Measurements from ENCODE around the gene CLEC11A.
A peak's percentile ranks its signal among the peaks of the same experiment; 100 is the strongest.
"Not testable (repeated sequence)": the region's sequence is repeated elsewhere in the genome, so short reads cannot be mapped to it uniquely, and the experiment has no call there.

Gene CLEC11A

DNA sequence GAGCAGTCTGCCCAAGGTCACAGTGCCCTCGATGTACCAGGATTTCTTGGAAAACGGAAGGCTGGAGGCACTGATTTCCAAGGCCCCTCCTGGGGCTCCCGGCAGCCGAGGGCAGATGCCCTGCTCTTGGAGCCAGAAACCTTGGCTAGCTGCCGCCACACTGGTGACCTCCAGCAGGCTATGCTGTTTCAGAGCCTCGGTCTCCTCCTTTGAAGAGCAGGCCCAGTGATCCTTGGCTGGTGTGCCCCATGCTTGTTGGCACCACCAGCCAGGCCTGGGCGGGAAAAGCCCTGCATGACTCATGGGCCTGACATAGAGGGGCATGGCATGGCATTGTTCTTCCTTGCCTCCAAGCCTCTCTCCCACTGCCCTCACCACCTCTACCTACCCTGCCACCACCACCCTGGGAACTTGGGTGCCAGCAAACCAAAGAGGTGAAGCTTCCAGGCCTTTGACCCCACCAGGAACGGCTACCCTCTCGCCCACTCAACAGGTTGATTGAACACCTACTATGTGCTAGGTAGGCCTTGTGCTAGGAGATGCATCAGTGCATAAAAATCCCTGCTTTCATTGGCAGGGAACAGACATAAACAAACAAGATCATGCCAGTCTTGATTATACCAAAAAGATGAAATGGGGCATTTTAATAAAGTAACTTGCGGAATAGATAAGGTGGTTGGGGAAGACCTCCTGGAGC, 1.6 kb upstream of the CLEC11A start:
- DNase-seq (ENCODE audit: low read depth in 2 of 2, low spot score in 1 of 2), result no peak

DNA sequence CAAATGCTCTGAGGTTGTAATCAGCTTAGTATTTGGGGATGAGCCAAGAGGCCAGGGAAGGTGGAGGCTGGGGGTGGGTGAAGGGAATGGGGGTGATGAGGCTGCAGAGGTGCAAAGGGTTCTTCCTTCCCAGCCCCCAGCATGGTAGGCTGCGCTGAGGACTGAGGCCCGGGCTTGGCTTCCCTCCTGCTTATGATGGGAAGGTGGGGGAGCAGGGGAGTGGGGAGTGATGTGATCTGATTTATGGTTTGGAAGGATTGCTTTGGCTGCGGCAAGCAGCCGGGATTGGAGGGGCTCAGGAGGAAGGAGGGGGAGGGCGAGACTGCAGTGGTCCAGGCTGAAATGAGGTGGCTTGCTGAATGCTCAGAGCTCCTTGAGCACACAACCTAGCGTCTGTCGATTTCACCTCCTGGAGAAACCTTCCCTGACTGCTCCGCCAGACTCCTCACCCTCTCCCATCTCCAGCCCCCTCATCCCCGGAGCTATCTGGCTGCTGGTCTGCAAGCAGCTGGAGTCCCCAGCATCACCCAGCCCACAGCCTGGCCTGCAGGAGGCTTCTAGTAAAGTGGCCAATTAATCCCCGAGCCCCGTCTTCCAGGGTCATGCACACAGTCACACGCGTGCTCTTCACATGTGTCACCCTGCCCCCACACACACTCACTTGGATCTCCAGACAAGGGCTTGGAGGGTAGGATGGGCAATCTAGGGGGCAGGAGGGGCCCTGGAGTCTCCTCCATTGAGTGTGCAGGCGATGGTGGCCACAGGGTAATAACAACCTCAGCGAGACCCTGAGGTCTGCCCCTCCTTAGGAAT, 757 bp upstream of the CLEC11A start:
- no peak for DNase-seq (ENCODE audit: low read depth in 2 of 2, low spot score in 1 of 2)

DNA sequence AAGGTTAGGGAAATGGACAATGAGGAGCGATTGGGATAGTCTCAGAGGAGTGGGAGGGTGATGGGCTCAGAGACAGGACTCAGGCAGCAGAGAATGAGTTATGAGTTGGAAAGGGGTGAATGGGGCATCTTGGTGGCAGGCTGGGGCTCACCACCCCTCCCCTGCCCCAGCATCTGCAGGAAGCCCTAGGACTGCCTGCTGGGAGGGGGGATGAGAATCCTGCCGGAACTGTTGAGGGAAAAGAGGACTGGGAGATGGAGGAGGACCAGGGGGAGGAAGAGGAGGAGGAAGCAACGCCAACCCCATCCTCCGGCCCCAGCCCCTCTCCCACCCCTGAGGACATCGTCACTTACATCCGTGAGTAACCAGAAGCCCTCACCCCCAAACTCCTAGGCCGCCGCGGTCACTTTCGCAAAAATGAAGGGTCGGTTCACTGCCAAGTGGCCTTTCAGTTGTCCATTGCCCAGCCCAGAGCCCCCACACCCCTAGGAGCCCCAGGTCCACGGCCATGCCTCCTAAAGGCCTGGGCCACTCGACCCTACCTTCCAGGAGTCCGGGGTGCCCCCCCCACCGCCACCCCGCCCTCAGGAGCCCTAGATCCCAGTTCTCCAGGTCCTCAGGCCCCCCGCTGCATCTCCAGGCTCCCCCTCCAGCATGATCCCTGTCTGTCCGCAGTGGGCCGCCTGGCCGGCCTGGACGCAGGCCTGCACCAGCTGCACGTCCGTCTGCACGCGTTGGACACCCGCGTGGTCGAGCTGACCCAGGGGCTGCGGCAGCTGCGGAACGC, 764 bp downstream of the CLEC11A start:
- DNase-seq (ENCODE audit: low read depth in 2 of 2, low spot score in 1 of 2), result no peak

DNA sequence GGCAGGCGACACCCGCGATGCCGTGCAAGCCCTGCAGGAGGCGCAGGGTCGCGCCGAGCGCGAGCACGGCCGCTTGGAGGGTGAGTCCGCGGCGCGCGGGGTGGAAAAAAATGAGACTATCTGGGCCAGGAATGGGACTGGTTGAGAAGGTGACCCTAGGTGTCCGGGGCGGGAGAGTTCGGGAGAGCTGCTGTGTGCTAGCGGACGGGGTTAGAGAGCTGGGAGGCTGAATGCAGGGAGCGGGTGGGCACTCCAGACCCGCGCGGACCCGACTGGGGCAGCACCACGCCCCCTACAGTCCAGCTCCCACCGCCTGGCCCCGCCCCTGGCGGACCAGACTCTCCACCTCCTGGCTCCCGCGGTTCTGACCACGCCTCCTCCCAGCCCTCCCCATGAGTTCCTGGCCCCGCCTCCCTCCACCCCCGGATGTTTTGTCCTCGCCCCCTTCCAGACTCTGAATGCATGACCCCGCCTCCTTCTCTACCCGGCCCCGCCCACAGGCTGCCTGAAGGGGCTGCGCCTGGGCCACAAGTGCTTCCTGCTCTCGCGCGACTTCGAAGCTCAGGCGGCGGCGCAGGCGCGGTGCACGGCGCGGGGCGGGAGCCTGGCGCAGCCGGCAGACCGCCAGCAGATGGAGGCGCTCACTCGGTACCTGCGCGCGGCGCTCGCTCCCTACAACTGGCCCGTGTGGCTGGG, 1.5 kb downstream of the CLEC11A start:
- DNase-seq (ENCODE audit: low read depth in 2 of 2, low spot score in 1 of 2), result peak; percentile 88 to 90

DNA sequence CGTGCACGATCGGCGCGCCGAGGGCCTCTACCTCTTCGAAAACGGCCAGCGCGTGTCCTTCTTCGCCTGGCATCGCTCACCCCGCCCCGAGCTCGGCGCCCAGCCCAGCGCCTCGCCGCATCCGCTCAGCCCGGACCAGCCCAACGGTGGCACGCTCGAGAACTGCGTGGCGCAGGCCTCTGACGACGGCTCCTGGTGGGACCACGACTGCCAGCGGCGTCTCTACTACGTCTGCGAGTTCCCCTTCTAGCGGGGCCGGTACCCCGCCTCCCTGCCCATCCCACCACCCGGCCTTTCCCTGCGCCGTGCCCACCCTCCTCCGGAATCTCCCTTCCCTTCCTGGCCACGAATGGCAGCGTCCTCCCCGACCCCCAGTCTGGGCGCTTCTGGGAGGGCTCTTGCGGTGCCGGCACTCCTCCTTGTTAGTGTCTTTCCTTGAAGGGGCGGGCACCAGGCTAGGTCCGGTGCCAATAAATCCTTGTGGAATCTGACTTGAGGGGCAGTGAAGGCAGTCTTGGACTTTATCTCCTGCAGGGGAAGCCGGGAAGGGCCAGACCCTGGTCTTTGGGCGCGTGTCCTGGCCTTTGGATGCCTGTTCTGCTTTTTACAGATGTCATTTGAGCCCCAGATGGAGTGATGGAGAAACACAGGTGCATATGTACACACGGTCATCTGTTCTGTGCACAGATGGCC, 2.2 kb downstream of the CLEC11A start:
- no peak for DNase-seq (ENCODE audit: low read depth in 2 of 2, low spot score in 1 of 2)

DNA sequence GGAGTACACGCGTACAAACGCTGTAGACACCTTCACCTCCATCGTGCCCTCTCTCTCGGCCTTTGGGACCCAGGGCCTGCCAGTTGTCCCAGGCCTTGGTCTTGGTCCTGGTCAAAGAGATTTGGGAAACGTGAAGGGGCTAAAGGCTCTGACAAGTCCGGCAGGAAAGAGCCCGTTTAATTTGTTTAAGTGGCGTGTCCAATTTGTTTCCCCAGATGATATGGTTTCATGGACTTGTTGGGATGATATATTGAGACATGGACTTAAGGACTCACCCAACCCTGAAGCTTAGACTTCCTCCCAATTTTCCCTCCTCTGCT, 2.7 kb downstream of the CLEC11A start:
- DNase-seq (ENCODE audit: low read depth in 2 of 2, low spot score in 1 of 2), result no peak

DNA sequence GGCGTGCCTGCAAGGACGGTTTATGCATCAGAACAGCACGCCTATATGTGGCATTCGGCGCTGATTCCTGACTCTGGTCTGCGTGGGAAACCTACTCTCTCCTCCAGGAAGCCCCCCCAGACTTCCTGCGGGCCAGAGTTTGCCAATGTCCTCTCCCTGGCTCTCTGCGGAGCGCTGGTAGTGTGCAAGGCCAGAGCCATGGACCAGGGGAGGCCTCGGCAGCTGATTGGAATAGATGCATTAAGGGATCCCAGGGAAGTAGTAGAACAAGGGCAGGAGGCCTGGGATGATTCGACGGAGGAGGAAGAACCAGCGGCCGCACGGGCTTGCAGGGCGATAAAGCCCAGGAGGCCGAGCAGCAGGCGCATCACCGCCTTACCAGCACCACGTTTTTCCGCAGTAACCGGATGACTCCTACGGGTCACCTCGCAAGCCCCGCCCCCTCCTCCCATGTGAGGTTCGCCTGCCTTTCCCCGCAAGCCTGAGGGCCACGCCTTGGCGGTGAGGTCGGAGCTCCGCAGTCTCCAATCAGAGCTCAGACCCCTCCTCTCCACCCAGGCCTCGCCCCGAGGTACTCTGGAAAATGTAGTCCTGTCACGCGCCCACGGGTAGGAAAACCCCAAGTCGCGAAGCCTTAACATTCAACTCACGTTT, 5.0 kb downstream of the CLEC11A start:
- peak; percentile 33 to 55 for DNase-seq (ENCODE audit: low read depth in 2 of 2, low spot score in 1 of 2)

DNA sequence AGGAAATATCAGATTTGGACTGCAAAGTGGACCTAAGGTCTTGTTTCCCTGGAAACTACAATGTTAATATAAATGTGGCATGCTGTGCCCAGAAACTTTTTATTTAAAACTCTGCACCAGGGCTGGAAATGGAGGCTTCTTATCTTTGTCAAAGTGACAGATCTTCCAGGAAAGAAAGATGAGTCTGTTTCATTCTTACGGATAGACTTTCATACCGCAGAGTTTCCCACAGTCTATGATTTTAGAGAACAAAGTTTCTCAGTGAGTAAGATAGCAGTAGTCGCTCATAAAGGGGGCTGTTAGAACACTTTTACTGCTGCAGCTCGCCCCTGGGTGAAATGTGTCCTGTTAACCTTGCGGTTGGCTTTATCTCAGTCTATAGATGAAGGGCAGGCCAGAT, 6.7 kb downstream of the CLEC11A start:
- no peak for DNase-seq (ENCODE audit: low read depth in 2 of 2, low spot score in 1 of 2)

DNA sequence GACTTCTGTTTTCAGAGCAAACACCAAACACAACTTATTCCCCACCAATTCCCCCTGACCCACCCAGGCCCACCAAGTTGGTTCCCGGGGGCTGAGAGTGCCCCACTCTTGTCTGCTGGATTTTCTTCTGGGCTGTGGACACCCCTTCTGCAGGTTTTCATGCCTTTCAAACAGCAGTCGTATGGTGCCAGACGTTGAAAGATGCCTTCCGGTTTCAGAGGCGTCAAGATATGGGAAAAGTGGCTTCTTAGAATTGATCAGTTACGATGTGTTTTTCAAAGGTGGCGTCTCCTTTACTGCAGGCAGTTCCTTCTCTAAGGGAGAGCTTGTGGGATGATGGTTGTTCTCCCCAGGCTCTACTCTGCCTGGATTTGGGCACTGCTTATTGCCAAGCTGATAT, 12.7 kb downstream of the CLEC11A start:
- no peak for DNase-seq (ENCODE audit: low read depth in 2 of 2, low spot score in 1 of 2)

DNA sequence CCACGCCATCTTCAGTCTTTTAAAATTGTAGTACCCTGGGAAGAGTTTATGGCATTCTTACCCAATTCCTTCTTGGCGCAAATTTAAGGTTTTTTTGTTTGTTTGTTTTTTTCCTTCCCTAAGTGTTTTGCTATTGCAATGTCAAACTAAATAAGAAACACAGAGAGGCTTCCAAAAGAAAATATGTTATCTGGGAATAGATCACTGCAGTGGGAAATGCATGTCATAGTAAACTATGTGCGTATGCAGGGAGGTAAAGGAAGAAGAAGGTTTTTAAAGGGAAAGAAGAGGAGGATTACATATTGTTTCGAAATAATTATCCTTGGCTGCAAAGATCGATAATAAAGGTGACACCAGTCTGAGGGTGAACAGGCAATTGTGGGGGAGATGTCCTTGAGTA, 13.2 kb downstream of the CLEC11A start:
- DNase-seq (ENCODE audit: low read depth in 2 of 2, low spot score in 1 of 2), result no peak

DNA sequence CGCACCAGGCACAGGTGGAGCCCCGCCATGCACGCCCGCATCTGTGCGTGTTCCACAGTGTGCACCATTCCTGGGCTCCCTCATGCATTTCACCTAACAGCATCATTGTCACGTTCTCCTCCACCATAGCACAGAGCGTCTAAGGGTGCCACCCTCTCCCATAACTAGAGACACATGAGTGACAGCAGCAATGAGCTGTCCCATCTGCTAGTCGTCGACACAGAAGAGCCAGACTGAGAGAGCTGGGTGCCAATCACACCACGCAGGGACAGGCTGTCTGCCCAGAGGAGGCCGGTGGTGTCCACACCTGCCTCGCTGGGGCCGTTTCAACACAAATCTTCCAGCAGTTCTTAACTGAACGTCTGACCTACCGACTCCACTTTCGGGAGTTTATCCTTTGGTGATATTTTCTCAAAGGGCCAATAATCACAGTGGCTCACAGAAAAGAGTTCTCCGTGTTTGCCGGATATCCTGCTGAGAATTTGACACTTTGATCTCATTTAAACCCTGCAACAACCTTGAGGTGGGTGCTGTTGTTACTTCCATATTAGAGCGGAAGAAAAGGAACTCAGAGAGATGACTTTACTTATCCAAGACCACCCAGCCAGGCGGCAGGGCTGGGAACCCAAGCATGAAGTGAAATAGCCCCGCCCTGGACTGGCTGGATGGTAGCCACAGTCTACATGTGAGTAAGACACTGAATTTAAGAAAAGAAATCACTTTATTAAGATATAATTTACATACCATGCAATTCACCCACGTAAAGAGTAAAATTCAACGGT, 16.2 kb downstream of the CLEC11A start:
- no peak for DNase-seq (ENCODE audit: low read depth in 2 of 2, low spot score in 1 of 2)

DNA sequence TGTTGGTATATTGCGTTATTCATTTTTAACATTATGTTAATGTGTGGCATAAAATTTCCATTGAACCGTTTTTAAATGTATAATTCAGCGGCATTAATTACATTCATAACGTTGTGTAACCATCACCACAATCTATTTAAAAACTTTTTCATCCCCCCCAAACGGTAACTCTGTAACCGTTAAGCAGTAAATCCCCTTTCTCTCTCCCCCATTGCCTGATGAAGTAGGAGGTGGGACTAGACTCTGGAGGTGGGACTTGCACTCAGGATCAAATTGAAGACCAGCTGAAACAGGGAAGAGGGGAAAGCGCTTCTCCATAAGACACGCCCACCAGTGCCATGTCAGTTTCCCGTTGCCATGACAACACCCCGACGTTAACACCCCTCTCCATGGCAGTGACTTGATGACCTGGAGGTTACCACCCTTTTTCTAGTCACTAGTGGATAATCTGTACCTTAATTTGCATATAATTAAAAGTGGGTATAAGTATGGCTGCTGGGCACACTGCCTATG, 16.8 kb downstream of the CLEC11A start:
- DNase-seq (ENCODE audit: low read depth in 2 of 2, low spot score in 1 of 2), result no peak

DNA sequence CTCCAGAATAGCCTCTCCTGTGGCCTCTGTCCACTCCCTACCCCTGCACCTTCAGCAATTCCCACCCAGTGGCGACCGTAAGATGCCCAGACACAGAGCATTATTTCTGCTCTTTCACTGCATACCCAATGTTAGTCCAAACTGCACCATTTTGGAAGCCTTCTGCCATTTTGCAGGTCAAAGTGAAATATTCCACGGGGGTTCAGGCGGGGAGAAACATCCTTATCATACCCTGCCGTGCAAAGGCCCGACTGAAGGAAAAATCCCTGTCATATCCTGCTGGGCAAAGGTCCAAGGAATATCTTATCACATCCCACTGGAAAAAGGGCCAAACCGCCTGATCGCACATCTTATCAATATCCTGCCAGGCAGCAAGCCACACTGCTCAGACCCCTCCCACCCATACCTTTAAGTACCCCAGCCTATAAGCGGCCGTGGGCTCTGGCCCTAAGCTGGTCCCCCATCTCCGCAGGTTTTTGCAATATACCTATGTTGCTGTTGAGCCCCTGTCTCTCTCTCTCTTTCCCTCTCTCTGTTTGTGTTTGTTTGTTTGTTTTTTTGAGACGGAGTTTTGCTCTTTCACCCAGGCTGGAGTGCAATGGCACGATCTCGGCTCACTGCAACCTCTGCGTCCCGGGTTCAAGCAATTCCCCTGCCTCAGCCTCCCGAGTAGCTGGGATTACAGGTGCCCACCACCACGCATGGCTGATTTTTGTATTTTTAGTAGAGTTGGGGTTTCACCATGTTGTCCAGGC, 18.2 kb downstream of the CLEC11A start:
- DNase-seq (ENCODE audit: low read depth in 2 of 2, low spot score in 1 of 2), result no peak

DNA sequence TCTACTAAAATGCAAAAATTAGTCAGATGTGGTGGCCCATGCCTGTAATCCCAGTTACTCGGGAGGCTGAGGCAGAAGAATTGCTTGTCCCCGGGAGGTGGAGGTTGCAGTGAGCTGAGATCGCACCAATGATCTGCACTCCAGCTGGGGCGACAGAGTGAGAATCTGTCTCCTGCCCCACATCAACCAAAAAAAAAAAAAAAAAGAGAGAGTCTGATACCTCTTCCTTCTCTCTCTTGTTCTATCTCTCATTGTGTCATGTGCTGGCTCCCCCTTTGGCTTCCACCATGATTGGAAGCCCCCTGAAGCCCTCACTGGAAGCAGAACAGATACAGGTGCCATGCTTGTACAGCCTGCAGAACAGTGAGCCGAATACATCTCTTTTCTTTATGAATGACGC, 20.4 kb downstream of the CLEC11A start:
- no peak for DNase-seq (ENCODE audit: low read depth in 2 of 2, low spot score in 1 of 2)

DNA sequence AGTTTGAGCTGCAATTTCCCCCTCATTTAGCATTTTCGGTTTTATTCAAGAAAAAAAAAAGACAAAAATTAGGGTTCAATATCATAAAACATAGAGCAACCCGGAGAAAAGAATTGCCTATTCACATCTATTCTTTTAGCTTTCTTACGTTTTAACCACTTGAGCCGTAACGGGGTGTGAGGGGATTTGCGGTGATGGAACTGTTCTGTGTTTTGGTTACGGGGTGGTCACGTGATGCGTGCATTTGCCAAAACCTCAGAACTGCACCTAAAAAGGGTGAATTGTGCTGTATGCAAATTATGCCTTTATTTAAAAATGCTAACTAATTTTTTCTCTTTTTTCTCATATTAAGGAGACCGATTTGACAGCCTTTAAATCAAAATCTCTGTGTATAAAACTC, 22.1 kb downstream of the CLEC11A start:
- DNase-seq (ENCODE audit: low read depth in 2 of 2, low spot score in 1 of 2), result no peak

DNA sequence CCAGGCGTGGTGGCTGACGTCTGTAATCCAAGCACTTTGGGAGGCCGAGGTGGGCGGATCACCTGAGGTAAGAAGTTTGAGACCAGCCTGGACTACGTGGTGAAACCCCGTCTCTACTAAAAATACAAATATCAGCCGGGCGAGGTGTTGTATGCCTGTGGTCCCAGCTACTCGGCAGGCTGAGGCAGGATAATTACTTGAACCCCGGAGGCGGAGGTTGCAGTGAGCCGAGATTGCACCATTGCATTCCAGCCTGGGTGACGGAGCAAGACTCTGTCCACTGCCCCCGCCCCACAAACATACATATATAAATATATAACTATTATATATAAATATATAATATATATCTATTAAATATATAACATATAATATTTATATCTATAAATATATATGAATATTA, 24.0 kb downstream of the CLEC11A start:
- DNase-seq (ENCODE audit: low read depth in 2 of 2, low spot score in 1 of 2), result not testable (repeated sequence)

DNA sequence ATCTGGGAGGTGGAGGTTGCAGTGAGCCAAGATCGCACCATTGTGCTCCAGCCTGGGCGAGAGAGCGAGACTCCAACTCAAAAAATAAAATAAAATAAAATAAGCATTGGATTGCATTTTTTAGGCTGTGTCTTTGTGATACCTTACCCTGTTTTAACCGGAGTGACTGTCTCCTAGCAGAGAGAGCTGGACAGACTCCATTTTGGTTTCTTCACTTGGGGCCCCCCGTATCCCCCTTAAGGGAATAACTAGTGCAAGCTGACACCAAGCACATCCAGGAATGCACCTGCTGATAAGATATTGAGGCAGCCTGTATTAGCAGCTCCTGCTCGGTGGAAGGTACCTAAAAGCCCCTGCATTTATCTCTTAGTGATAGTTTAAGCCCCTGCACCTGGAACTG, 26.3 kb downstream of the CLEC11A start:
- no peak for DNase-seq (ENCODE audit: low read depth in 2 of 2, low spot score in 1 of 2)

DNA sequence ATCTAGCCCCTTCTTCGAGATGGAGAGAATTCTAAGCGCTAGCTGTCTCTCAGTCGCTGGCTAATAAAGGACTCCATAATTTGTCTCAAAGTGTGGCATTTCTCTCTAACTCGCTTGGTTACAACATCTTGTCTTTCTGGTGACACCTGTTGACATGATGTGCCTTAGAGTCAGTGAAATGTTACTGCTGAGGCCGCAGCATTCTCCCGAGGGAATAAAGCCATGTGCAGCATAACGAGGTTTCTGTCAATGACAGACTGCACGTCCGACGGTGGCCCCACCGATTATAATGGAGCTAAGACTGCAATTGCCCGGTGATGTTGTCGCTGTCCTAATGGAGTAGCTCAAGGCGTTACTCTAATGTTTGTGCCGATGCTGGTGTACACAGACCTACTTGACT, 26.8 kb downstream of the CLEC11A start:
- no peak for DNase-seq (ENCODE audit: low read depth in 2 of 2, low spot score in 1 of 2)

DNA sequence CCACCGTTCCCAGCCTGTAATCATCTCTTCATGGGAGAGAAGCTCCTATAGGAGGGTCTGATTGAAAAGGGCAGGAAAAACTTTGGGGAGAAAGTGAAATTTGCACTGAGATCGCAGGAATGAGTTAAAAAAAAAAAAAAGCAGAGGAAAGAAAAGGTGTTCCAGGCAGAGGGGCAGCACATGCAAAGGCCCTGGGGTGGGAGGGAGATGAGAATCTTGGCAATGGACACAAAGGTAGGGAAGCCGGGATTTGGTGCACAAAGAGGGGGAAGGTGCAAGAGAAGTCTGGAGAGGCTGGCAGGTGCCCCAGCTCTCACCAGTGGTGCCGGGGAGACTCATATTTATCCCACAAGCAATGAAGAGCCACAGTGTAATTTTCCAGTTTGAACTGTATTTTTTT, 30.7 kb downstream of the CLEC11A start:
- no peak for DNase-seq (ENCODE audit: low read depth in 2 of 2, low spot score in 1 of 2)
